ENCODE data around the gene SMAGP.

DNA sequence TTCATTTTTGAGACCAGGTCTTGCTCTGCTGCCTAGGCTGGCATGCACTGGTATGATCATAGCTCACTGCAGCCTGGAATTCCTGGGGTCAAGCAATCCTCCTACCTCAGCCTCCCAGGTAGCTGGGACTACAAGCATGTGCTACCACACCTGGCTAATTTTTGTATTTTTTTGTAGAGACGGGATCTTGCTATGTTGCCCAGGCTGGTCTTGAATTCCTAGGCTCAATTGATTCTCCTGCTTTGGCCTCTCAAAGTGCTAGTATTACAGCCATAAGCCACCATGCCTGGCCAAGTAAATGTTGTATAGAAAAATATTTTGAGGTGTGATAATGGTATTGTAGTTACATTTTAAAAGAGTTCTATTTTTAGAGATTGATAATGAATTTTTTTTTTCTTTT lies 41.2 kb upstream of the SMAGP start:
- TF ChIP-seq, protein P1, sequence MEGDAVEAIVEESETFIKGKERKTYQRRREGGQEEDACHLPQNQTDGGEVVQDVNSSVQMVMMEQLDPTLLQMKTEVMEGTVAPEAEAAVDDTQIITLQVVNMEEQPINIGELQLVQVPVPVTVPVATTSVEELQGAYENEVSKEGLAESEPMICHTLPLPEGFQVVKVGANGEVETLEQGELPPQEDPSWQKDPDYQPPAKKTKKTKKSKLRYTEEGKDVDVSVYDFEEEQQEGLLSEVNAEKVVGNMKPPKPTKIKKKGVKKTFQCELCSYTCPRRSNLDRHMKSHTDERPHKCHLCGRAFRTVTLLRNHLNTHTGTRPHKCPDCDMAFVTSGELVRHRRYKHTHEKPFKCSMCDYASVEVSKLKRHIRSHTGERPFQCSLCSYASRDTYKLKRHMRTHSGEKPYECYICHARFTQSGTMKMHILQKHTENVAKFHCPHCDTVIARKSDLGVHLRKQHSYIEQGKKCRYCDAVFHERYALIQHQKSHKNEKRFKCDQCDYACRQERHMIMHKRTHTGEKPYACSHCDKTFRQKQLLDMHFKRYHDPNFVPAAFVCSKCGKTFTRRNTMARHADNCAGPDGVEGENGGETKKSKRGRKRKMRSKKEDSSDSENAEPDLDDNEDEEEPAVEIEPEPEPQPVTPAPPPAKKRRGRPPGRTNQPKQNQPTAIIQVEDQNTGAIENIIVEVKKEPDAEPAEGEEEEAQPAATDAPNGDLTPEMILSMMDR (IDR thresholded peaks at IDR 0.05), result no peak
- no peak for TF ChIP-seq POLR2A (IDR thresholded peaks at IDR 0.05)
- no peak for TF ChIP-seq EP300 (IDR thresholded peaks at IDR 0.05)

Measured in ovary (tissue), 3 donors.